SK-N-MC (cell line): ENCODE measurements around the gene SMAD3.

Source experiments
- EZH2 ChIP-seq: fragments of 200-600 bp; sonication (generic); IDR thresholded peaks from one replicate; pipeline ENCODE4 v1.6.1; 2017; ENCODE audit warnings: antibody characterized with exemption
- FOXP2 ChIP-seq: optimal IDR thresholded peaks from 2 replicates; pipeline ENCODE3; 2011; ENCODE audit warnings: mild to moderate bottlenecking, moderate library complexity; ENCODE audit not compliant: insufficient read depth; ENCODE audit errors: extremely low read length, control extremely low read depth
- POLR2AphosphoS5 ChIP-seq: IDR thresholded peaks from 2 replicates; pipeline ENCODE4 v1.6.1; 2012; ENCODE audit warnings: mild to moderate bottlenecking, low read depth, low read length, borderline replicate concordance

DNA sequence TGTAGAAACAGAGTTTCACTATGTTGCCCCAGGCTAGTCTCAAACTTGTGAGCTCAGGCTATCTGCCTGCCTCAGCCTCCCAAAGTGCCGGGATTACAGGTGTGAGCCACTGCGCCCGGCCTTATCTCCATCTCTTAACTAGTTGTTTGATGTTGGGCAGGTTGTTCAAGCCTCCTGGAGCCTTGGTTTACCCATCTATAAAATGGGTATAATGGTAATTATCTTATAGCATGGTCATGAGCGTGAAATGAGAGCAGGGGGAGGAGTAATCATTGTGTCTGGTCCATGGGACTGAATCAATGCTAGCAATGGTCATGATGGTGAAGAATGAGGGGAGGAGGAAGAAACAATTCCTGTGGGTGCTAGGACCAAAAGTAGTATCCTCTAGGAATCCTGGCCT lies 32.0 kb downstream of the SMAD3 start:
- no peak for TF ChIP-seq POLR2AphosphoS5
- TF ChIP-seq EZH2 = no peak
- TF ChIP-seq FOXP2 = no peak
